Stimulated activated CD8-positive, alpha-beta memory T cell treated with anti-CD3 and anti-CD28 coated beads, Interleukin-2, amount 100 ng/mL, for 48 hours (primary cell): ENCODE results near the gene TRIM28.
"Not testable (repeated sequence)": the region's sequence is repeated elsewhere in the genome, so short reads cannot be mapped to it uniquely, and the experiment has no call there.

Experiments
- DNase-seq, 2 donors: peaks; one replicate each; pipeline ENCODE4 v3.0.0-alpha.2; 2020; ENCODE audit warnings: low read depth in 2 of 2

Gene TRIM28

DNA sequence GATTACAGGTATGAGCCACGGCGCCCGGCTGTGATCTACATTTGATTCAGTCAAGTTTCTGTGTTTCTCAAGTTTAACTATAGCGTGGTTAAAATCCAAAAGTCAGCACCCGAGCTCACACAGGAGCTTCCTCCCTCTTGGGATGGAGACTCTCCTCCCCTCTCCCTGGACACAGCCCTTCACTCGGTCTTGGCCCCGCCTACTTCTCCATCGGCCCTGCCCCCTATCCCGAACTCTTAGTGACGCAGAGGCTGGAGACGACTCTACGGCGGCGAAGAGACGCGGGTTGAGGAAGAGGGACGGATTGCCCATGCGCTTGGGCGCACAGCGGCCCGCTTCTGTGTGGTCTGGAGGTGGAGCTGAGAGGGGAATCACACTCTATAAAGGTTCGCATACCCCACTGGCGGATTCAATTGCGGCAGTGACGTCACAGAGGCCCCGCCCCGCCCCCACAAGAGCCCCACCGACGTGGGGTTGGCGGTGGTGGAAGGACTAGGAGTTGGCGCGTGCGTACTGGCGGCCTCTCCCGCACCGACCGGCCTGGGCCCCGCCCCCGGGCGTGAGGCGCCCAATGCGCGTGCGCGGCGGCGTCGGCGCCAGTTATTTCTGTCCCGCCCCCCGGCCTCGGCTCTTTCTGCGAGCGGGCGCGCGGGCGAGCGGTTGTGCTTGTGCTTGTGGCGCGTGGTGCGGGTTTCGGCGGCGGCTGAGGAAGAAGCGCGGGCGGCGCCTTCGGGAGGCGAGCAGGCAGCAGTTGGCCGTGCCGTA lies at the start of gene TRIM28:
Gene TRIM28, plus strand, starts transcription at position 239 of the 765 bp plus-strand sequence. CDS start 694 bp downstream, outside the sequence.
- peak; percentile 100 for DNase-seq

DNA sequence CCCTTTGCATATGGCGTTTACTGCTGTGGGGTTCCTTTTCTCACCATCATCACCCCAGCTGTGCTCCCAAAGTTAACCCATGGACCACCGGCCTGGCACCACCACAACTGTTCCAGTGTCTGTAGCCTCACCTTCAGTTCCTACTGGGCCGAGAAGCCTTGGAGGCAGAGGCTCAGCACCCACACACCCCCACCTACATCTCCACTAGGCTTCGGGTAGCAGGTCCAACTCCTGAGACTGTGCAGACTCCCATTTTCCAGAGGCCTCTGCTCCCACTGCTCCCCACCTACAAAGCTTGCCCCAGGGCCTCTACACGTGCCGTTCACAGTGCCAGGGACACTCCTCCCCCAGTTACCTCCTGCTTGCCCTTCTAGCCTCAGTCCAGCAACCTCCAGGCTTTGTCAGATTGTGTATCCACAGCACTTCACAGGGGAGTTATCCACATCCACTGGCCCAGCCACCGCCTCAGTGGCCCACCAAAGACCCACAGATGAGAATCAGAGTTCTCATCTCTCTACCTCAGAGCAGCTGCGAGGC lies 46.2 kb upstream of the TRIM28 start:
- no peak for DNase-seq

DNA sequence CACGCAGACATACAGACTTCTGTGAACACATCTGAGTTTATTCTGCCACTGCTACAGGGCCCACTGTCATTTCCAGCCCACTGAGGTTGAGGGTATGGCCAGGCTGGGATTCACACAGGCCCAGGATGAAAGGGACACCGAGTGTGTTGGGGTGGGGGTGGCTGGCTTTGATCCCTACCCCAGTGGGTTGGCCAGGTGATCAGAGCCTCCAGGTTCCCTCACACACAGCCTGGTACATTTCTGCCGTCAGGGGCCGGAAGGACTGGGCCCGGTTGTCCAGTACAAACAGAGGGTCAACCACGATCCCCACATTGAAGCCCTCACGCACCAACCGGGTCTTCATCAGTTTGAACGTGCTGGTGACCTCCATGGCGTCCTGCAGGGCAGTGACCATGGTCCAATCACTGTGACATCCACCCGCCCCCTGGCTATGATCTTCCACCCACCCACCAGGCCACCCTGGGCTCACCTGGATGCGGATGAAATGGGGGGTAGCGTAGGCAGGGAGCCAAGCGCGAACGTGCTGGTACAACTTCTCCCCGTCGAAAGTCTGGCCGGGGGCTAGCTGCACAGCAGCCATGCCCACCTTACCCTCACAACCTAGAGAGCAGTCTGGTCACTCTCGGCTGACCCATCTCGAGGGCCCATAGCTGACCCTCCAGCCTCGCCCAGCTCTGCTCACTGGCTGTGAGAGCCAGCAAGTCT lies 45.4 kb upstream of the TRIM28 start:
- DNase-seq = no peak

DNA sequence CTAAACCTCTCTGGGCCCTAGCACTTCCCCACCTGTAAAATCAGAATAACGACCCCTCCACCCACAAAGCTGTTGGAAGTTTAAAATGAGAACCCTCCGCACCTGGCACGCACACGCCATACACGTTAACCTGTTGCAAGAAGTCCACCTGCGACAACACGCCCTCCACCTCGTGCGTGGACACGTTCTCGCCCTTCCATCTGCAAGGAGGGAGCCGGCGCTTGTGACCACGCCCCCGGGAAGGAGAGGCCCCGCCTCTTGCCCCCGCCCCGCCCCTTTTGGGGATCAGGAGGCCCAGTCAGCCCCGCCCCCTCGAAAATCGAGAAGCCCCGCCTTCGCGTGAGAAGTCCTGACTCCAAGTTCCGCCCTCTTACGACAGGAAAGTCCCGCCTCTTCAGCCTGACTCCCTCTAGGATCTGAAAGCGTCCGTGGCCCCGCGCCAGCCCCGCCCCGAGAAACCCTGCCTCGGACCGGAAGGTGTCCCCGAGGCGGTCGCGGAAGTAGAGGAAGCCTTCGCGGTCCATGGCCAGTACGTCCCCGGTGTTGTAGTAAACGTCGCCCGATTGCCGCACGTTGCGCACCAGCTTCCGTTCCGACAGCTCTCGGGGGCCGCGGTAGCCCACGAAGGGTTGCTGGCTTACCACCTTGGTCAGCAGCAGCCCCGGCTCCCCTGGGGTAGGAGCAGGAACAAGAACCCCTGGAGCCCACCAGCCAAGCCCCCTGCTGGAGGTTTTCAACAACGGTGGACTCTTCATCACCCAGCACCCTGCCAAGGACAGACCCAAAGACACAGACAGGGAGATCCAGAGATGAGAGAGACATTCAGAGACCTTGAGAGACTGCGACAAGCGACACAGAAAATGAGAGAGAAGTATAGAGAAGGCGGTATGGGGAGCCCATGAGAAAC lies 44.6 kb upstream of the TRIM28 start:
- peak; percentile 98 to 100 for DNase-seq

DNA sequence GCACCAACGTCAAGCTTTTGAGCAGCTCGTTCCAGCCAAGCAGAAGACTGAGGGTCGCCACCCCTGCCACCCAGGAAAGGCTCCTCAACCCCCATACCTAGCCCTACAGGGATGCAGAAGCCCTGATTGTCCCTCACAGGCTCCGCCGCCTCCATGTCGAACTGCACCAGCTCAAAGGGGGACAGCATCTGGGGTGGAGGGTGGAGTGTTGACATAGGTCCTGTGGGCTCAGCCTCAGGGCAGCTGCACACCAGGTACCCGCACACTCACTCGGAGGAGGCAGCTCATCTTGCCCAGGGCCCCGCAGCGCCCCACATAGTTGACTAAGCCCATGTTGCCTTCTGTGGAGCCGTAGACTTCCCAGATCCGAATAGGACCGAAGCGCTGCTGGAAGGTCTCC lies 43.6 kb upstream of the TRIM28 start:
- no peak for DNase-seq

DNA sequence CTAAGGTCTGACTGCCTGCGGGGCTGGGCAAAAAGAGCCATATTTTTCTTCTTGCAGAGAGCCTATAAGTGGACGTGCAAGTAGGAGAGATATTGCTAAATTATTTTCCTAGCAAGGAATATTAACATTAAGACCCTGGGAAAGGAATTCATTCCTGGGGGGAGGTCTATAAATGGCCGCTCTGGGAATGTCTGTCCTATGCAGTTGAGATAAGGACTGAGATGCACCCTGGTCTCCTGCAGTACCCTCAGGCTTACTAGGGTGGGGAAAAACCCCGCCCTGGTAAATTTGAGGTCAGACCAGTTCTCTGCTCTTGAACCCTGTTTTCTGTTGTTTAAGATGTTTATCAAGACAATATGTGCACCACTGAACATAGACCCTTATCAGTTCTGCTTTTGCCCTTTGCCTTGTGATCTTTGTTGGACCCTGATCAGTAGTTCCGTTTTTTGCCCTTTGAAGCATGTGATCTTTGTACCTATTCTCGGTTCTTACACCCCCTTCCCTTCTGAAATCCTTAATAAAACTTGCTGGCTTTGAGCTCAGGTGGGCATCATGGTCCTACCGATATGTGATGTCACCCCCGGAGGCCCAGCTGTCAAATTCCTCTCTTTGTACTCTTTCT lies 36.2 kb upstream of the TRIM28 start:
- DNase-seq = not testable (repeated sequence)

DNA sequence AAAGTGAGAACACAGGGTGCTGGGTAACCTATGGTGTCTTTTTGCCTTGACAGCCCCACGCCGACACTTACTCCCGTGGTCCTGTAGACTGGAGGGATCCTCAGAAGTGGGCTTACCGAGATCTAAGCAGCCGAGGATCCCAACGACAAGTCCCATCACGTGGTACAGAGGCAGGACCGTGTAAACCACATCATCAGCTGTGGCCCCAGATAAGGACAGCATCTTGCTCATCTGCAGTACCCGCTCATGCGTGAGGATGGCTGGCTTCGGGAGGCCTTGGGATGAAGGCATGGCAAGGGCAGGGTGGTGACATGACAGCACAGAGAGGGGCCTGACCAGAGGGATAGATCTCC lies 34.2 kb upstream of the TRIM28 start:
- DNase-seq = no peak

DNA sequence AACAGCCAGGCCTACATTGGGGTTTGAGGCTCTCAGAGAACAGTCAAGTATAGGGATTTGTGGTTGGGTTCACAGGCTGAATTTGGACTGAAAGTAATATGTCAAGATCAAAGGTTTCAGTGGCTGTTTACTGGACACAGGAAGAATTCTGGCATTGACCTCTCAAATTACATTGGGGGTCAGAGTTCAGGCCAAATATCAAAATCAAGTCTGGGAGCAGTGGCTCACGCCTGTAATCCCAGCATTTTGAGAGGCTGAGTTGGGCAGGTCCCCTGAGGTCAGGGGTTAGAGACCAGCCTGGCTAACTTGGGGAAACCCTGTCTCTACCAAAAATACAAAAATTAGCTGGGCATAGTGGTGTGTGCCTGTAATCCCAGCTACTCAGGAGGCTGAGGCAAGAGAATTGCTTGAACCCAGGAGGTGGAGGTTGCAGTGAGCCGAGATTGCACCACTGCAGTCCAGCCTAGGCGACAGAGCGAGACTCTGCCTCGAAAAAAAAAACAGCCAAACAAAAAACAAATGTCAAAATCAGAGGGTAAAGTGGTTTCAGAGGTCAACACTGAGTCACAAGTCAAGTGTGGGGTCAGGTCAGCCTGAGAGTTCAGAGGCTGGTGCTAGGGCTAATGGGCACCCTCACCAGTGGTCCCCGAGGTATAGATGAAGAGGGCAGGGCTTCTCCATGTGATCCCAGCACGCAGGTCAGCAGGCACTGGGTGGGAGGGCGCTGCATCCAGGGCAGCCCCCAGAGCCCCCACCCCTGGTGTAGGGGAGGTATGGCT lies 33.6 kb upstream of the TRIM28 start:
- no peak for DNase-seq

DNA sequence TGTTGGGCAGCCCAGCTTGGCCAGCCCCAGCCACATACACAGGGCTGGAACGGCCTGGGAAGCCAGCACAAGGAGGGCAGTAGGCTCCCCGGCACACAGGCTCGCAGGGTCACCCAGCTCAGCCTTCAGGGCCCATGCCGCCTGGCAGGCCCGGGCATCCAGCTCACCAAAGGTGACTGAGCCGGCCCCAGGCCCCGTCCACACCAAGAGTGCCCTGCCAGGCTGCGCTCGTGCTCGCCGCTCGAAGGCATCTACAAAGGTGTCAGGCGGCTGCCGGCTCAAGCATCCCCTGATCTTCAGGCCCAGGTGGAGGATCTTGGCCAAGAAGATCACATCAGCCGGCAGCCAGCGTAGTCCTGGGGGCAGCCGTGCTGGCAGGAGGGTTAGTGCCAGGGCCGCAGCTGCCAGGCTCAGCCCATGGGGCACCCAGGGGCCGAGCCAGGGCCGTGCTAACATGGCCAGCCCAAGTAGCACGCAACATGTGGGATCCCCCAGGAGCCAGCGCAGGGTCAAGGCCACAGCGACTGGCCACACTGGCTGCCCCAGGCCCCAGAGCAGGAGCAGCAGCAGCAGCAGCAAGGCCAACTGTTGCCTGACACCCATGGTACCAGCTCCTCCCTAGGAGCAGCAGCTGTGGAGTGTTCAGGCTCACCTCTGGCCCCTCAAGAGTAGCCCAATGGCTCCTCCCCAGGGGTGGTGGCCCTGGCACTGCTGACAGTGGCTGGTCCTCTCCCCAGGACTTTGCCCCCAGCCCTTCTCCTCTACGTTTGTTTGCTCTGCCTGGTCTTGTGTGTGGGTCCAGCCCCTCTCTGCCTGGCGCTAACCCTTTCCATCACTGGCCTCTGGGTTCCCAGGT lies 32.3 kb upstream of the TRIM28 start, which contains the start of gene SLC27A5:
Gene SLC27A5, minus strand, starts transcription at position 640 of the 856 bp plus-strand sequence. Its CDS starts 37 bp downstream, at position 603.
- no peak for DNase-seq

DNA sequence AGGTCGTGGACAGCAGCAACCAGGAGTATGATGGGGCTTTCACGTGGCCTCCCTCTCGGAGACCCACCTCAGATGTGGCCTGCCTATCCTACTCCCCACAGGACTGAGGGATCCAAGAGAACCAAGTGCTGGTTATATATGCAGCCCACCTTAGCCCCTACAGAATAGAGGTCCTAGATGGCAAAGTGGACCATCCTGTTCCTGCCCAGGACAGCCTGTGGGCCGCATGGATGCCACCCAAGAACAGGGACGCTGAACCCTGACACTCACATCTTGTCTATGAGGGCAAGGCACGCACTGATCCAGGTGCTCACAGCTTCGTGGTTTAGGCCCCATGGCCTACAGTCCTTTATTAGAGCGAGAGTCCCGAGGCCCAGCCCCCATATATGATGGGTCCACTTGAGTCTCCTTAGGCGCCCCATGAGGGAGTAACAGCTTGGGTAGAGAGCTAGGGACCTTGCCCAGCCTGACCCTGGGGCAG lies 30.6 kb upstream of the TRIM28 start:
- no peak for DNase-seq

DNA sequence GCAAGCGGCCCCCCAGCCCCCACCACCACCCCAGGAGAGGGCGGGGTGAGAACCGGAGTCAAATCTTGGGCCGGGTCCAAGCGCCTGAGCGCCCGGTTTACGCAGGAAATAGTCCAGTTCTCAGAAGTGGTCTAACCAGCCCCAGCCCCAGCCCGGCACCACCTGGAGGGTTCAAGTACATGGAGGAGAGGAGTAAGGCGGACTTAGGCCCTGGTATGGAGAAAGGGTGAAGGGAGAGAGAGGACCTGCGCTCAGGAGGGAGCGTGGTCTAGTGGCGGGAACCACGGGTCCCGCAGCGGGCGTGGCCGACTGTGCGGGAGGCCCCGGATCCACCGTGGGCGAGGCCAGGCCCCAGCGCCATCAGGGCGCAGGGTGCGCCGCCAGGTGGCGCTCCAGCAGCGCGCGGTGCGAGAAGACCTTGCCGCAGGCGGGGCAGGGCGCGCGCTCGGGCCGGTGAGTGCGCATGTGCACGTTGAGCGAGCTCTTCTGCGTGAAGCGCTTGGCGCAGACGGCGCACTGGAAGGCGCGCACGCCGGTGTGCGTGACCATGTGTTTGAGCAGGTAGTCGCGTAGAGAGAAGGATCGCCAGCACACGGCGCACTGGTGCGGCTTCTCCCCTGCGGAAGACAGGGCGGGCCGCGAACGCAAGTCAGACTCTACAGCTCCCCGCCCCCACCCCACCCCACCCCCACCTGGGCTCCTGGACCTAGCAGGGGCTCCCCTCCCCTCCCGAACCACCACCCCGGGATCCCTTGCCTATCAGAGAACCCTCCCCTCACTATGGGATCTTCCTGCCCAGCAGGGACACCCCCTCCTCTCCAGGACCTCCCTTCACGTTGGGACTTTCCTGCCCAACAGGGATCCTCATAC lies 29.9 kb upstream of the TRIM28 start:
- DNase-seq = peak; percentile 94 to 96

DNA sequence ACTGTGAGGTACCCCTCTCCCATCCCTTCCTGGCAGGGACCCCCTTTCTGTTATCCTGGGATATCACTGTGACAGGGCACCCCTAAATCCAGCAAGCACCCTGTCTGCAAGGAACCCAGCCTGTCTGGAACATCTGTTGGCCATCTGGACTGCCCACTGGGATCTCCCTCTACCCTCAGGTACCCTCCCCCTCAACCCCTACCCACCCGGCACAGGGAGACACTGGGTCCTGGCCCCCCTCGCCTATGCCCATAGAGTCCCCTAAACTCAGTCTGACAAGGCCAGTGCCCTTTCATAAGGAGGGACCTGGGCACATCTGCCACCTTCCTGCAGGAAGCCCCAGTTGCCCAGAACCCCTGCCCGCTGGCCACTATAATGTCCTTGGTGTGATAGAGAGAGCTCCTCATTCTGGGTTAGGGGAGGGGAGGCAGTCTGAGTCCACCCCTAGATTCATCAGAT lies 29.3 kb upstream of the TRIM28 start:
- no peak for DNase-seq

DNA sequence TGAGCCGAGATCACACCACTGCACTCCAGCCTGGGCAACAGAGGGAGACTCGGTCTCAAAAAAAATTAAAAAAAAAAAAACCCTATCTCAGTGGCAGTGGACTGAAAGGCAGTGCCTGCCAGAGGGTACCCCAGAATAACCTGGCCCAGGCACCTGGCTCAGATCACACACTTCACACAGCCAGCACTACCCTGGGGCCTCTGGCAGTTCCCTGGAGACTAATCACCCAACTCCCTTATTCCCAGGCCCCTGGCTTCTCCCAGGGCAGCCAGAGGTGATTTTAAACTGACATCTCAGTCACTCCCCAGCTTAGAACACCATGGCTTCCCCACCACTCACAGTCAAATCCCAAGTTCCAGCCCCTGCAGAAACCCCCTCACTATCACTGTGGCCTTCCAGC lies 28.6 kb upstream of the TRIM28 start:
- no peak for DNase-seq

DNA sequence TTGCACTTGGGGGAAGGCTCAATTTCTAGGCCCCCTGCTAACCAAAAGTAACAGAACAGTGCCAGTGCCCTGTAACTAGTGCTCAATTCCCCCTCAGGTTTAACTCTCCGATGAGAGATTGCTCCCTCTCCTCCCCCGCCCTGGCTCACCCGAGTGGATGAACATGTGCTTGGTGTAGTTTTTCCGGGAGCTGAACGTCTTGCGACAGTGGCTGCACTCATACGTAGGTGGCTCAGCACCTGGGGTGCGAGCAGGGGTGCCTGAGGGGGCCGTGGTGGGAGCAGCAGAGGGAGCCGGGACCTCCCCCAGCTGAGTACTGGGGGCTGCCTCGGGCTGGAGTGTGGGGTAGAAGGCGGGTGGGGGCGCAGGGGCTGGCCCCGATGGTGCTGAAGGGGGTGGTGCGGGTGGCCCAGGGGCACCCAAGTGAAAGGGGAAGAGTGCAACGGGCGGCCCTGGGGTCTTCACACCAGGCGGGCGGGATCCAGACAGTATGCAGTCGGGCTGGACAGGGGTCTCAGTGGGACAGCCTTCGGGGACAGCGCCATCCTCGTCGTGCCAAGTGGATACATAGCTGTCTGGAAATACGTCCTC lies 27.5 kb upstream of the TRIM28 start:
- DNase-seq = no peak

DNA sequence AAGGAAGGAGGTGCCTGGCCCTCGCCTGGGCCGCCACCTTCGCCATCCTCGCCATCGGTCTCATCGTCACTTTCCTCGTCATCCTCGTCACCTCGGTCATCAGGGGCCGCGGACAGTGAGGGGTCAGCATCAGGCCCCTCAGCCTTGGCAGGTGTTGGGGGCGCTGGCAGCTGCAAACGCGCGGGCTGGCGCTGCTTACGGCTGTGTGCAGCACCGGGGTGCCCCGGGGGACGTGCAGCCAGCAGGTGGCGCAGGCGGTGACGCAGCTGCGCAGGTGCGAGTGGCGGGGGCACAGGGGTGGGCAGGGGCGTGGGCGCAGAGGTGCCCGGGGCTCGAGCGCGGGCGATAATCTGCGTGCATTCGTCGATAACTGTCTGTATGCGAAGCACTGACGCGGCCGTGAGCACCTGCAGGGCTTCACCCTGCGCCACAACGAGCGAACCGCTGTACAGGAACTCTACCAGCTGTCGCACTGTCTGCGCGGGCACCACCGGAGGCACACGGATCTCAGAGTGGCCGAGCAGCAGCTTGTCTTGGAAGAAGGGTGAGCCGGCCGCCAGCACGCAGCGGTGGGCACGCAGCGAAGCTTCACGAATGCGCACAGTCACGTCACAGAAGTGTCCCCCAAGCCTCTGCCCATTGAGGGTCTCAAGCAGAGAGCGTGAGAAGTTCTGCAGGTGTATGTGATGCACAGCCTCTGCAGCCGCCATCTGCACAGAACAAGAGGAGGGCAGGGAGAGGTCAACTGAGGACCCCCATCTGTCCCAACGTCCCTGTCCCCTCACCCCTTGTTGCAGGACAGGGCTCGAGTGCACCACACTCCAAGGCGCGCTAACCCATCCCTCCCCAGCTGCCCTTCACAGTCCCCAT lies 26.7 kb upstream of the TRIM28 start:
- no peak for DNase-seq

DNA sequence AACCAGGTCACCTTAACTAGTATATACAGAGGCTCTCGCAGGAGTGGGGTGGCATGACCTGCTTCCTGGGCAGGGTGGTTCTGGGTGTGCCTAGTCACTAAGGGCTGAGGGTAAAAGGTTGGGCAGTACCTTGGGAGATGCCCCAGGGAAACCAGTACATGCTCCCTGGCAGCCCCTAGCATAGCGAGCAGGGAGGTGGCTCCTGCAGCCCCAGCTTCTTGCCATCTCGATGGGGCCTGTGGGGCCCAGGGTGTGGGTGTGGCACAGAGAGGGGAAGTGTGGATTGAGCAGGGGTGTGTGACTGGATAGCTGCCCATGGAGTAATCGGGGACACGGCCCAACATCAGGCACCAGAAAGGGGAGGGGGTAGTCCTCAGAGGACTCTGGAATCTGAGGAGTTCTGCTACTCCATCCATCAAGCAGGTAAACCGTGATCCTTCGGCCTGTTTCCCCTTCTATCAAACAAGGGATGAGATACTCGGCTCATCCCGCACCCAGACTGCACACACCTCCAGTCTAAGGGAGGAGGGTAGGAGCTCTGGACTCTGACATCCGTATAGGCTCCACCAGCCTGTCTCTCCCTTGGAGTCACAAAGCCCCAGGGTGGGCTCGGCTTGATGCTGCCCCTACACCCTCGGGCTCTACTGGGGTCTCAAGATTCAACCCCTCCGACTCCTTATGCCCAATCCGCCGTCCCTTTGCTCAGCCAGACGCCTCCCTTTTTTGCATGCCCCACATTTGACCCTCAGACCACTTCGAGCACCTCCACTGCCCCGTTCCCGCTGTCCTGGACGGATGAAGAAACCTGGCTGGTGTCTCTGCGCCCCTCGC lies 25.4 kb upstream of the TRIM28 start:
- DNase-seq = no peak
